ENCODE results near the gene C16orf82.

Gene C16orf82

DNA sequence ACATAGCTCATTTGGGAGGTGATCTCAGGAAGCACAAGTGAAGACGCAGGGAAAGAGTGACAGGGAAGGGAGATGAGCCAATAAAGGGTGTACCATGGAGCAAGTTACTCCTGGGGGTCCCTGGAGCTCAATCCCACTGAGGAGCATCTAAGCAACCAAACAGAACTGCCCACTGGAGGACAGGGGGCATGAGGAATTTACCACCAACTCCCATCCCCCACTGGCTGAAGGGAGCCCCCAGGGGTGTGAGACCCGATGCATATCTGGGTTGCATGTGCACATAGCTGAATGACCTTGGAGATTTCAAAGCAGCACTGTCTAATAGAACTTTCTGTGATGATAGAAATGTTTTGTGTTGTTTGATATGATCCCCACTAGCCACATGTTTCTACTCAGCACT lies 29.6 kb downstream of the C16orf82 start:
- DNase-seq = no peak

GRCh38 chr16:27097800-27098230 lies 31.1 kb downstream of the C16orf82 start:
- no peak for DNase-seq

- DNase-seq = no peak
Measured at GRCh38 chr16:27098366-27099049, 31.8 kb downstream of the C16orf82 start.

DNA sequence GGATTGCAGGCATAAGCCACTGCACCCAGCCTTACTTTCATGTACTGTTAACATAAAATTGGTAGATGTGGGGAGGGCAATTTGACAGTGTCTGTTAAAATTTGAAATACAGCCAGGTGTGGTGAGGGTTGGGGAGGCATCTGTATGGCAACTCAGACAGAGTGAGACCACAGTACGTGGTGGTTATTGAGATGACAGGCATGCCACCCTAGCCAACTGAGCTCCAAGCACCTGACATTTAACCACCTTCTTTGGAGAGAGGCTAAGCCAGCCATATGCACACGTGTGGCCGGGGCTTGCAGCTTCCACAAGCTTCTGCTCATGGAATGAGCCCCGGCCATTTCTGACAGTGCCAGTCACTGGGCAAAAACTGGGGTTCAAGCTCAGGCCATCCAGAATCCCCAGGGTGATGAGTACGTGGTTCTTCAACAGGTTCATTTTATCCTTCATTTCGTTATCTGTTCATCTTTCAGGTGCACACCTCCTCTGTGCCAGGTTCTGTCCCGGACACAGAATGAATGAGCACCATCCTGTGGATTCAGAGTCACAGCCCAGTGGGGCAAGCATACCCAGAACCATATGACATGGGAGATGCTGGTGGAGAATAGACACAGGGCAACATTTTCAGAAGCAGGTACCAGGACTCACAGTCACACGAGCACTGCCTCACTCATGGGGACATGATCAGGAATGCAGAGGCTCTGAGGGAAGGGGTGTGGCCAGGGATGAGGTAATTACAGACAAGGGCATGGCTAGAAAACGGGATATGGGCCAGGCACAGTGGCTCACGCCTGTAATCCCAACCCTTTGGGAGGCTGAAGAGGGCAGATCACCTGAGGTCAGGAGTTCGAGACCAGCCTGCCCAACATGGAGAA lies 36.2 kb downstream of the C16orf82 start:
- DNase-seq = no peak

GRCh38 chr16:27103954-27104353 lies 37.2 kb downstream of the C16orf82 start:
- DNase-seq = no peak

- DNase-seq = no peak
Measured at GRCh38 chr16:27106305-27106704, 39.6 kb downstream of the C16orf82 start.

- no peak for DNase-seq
Measured at GRCh38 chr16:27107185-27107592, 40.5 kb downstream of the C16orf82 start.

- DNase-seq = no peak
Measured at GRCh38 chr16:27108051-27108770, 41.5 kb downstream of the C16orf82 start.

DNA sequence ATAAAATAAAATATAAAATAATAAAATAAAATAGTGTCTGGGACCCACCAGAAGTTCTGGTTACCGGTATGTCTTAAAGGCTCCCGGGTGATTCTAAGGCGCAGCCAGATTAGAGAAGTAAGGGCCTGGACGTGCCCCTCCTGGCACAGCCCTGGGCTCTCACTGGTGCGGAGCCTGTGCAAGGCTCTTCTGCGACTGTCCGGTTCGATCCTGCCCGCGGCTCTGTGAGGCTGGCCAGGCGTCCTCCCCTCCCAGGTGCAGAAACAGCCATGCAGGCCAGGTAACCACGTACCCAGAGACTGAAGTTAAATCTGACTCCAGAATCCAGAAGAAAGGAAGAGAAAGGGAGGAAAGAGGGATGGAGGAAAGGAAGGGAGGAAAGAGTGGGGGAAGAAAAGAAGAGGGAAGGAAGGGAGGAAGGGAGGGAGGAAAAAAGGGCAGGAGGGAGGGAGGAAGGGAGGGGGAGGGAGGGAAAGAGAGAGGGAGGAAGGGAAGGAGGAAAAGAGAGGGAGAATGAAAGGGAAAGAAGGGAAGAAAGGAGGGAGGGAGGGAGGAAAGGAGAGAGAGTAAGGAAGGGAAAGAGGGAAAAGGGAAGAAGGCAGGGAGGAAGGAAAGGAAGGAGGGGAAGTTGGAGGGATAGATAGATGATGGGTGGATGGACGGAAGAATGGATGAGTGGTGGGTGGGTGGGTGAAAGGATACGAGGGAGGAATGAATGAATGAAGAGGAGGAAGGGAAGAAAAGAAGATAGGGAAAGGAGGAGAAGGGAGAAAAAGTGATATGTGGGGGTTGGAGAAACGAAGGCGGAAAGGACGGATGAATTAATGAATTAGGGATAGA lies 42.3 kb downstream of the C16orf82 start:
- DNase-seq = no peak

GRCh38 chr16:27109666-27110523 lies 43.2 kb downstream of the C16orf82 start:
- peak; percentile 30 to 57 (median 44) for DNase-seq

- DNase-seq = no peak
Measured at GRCh38 chr16:27110524-27110896, 43.8 kb downstream of the C16orf82 start.

GRCh38 chr16:27111486-27111885 lies 44.8 kb downstream of the C16orf82 start:
- DNase-seq = no peak

- no peak for DNase-seq
Measured at GRCh38 chr16:27112093-27112811, 45.5 kb downstream of the C16orf82 start.

DNA sequence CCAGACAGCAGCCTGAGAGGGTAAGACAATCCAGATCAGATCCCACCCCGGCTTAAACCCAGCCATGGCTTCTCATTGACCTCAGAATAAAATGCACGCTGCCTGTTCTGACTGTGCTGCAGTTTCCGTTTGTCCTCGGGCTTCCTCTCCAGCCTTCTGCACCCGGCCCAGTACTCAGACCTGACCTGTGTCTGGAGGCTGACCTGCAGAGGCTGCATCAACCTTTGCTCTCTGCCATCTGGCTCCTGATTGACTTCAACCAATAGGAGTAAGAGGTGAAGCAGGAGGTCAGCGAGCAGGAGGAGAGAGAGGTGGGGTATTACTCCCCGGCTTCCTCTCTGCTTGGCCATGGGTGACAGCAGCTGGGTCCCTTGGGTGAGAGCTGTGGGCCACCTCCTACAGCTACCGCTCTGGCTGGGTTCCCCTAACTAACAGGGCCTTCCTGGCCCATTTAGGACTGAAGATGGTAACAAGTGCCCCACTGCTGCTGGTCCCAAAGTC lies 46.7 kb downstream of the C16orf82 start:
- DNase-seq = no peak

- DNase-seq = no peak
Measured at GRCh38 chr16:27114006-27114405, 47.3 kb downstream of the C16orf82 start.

GRCh38 chr16:27118526-27118925 lies 51.8 kb downstream of the C16orf82 start:
- DNase-seq = no peak
